ENCODE data around the gene NKX1-1.
"Not testable (repeated sequence)": the region's sequence is repeated elsewhere in the genome, so short reads cannot be mapped to it uniquely, and the experiment has no call there.

NKX1-1 gene

DNA sequence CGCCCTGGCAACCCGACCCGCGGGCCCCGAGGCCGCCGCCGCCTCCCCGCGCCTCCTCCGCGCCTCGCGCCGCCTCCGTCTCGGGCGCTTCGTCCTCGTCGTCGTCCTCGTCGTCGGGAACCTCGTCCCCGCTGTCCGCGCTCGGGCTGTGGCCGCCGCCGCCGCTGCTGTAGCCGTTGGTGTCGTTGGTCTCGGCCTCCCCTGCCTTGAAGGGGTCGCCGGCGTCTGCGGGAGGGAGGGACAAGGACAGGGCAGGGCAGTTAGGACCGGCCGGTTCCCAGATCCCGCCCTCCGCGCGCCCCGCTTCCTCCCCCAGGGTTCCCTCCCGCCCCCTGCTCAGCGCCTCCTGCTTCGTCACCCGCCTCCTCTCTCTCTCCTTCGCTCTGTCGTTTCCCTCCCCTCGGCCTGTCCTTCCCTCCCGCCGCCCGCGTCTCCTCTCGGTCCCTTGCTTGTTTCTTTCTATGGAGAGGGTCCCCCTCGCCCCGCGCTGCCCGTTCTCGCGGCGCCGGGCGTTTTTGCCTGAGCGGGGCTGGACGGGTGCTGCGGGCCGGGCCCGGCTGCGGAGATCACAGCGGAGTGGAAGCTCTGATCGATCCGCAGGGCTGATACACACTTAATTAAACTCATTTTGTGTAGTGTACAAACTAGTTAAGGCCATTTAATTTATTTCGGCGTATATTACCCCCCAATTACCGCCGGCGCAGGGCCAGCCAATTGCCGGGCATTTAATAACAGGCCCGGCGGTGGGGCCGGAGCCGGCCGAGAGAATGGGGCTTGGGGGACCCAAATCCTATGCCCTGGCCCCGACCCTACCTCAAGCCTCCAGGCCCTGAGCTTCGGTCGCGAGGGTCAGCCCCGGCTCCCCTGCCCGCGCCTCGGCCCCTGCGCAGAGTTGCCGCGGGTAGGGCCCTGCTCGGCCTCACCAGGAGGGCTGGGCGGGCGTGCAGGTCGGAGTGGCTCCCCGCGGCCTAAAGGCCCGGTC is 2.4 kb downstream of the NKX1-1 start:
- no peak for DNase-seq

DNA sequence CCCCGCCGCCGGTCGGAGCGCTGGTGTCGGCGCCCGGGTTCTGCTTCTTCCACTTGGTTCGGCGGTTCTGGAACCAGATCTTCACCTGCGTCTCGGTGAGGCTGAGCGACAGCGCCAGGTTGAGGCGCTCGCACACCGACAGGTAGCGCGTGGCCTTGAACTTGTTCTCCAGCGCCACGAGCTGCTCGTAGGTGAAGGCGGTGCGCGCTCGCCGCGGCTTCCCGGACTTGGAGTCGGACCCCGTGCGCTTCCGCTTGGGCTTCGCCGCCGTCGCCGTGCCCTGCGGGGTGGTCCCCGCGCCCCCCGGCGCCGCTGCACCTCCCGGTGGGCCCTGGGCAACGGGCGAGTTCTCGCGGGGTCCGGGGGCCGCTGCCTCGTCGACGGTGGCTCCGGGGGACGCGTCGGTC is 3.1 kb downstream of the NKX1-1 start:
- DNase-seq, result no peak

DNA sequence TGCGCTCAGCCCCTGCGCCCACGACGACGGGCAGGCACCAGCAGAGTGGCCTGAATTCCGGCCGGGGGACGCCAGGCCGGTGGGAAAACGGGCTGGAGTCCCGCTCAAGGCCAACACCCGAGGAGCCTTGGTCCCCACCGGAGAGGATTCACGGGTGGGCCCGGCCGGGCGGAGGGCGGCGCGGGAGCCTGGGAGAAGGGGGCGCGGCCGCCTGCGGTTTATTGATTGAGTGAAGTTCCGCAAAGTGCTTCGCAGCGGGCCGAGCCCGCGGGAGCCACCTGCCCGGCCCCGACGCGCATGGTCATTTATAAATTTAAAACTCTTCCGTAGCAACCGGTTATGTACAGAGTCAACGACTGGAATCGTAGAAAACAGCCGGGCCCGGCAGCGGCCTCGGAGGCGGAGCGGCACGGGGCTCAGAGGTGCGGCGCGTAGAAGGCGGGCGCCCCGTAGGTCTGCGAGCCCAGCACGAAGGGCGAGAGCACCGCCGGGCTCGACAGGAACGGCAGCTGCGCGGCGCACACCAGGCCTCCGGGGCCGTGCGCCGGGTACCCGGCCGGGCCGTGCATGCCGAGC is 3.6 kb downstream of the NKX1-1 start:
- no peak for DNase-seq

DNA sequence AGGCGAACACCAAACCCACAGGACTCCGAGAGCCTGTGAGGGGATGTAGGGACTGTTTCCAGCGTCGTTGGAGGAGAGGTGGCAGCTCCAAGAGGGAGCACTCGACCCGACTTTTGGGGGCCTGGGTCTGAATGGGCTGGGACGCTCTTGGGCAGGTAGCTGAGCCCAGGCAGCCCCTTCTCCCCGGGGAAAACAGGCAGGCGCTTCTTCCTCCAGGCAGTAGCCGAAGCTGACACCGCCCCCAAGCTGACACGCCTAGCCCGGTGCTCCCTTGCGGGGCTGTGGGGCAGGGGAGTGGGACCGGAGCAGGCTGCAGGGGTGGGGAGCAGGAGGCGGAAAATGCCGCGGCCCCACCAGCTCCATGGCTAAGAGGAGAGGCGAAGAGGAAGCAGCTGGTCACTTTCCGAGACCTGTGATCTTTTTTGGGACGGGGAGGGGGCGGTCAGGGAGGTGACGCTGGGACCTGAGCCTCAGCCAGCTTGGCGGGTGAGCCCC is 4.2 kb downstream of the NKX1-1 start:
- DNase-seq, result no peak

DNA sequence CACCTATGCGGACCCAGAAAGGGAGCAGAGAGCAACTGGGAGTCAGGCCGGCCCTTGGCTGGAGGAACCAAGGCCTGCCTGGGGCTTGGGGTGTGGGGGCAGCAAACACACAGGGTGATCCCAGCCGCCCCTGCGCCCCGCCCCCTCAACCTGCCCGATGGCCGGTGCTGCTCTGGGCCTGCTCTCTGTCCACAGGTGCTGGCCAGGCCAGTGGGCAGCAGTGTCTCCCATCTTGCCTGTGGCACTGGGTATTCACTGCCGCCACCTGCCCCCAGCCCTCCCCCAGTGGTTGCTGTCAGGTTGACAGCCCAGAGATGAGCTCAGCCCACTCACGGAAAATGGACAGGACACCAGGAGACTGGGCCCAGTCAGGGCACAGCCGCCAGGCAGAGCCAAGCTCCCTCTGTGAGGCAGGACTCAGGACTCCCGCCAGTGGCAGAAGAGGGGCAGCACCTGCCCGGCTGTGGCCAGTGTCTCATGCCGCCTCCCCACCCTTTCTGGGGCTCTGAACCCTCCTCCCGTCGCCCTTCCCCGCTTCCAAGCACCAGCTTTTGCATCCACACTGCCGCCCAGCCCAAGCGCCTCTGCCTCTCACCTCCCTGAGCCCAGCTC is 4.7 kb downstream of the NKX1-1 start:
- DNase-seq, result no peak

DNA sequence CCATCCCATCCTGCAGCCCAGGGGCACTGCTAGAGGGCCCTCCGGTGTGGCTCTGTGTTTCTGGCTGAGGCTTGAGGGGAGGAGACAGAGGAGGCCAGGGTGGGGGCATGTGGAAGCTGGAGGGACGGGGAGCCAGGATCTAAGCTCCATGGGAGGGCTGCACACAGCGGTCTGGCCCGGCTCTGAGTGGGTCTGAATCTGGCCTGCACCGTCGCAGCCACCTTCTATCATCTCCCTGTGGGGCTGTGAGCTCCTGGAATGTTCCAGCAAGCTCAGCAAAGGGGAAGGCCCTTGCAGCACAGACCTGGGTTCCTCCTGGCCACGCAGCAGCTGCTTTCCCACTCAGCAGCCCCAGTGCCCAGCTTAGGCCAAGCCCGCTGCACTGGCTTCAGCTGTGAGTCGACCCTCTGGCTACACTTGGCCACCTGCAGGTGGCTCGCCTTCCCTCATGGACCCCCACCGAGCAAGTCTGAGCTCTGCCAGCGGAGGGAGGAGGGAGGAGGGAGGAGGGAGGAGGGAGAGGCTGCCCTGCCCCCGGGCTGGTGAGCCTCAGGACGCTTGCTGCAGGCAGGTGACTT is 5.3 kb downstream of the NKX1-1 start:
- DNase-seq, result no peak

DNA sequence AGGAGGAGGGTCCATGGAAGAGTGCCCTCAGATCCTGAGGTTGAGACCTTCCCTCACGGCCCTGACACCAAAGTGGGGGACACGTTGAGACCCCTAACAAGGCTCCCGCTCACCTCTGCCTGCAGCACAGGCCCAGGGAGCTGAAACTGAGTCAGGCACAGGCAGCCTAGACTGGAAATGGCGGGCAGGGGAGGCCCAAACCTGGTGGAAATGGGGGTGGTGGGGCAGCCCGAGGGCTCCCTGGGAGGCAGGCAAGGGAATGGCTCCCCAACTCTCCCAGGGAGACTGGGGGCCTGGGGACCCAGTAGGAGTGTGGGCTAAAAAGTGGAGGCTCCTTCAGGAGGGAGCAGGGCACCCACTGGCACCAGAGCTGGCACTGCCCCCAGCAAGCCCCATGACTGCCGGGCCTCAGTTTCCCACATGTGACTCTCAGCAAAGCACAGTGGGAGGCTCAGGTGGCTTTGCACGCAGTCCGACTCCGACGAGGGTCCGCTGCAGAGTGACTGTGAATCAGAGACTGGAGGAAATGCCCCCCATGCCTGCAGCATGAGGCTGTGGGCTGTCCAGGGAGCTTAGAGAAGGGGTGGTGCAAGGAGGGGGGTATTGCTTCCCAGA is 5.9 kb downstream of the NKX1-1 start:
- no peak for DNase-seq

DNA sequence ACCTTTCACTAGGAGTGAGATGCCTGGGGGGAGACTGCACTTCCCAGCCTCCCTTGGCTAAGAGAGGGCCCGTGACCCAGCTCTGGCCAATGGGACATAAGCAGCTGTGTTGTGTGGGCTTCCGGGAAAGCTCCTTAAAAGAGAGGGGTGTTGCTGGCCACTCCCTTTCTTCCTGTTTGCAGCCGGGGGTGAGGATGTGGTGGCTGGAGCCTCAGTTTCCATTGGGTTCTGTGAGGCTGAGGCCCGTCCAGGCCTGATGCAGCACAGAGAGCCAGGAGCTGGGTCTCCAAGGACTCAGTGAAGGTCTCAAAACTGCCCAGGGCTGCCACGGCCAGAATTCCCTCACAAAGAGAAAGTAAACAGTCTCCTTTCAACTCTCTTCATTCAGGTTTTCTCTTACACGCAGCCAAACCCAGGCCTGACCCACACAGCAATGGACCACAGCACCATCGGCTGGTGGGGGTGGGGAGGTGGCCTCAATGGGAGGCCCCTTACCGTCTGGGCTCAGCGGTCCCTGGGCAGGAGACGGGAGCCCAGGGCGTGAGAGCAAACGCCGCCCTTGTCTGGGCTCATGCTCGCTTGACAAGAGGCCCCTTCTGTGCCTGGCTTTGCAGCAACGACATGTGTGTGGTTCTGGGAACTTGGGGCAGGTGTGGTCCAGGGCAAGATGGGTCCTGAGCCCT is 6.6 kb downstream of the NKX1-1 start:
- DNase-seq, result no peak

DNA sequence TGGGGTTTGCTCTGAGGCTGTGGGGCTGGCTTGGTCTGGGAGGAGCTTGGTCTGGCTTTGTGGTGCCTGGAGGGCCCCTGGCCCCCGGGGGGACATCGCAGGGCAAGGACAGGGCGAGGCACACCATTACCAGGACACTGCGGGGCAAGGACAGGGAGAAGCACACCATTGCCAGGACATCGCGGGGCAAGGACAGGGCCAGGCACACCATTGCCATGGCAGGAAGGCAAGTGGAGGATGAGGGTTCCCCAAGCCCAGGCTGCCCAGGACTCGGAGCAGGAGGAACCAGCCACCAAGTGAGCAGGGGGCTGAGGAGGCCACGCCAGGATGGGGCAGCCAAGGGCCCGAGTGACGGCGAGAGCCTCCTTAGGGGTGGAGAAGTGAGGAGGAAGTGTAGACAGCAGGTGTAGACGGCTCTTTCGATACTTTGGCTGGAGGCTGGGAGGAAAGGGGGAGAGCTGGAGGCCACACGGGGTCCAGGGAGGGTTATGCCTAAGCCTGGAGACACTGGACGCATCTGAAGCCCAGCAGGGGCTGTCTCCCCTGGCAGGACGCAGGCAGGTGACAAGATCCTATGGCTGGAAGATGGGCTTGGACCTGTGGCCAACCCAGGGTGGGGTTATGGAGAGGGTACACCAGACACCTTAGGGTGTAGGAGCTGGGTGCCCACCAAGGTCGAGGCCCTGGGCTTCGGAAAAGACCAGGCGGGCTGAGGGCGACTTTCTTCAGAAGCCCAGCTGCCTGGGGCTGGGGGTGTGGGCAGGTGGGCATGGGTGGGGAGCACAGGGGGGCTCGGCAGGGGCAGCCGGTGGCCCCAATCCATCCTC is 7.3 kb downstream of the NKX1-1 start:
- DNase-seq, result no peak

DNA sequence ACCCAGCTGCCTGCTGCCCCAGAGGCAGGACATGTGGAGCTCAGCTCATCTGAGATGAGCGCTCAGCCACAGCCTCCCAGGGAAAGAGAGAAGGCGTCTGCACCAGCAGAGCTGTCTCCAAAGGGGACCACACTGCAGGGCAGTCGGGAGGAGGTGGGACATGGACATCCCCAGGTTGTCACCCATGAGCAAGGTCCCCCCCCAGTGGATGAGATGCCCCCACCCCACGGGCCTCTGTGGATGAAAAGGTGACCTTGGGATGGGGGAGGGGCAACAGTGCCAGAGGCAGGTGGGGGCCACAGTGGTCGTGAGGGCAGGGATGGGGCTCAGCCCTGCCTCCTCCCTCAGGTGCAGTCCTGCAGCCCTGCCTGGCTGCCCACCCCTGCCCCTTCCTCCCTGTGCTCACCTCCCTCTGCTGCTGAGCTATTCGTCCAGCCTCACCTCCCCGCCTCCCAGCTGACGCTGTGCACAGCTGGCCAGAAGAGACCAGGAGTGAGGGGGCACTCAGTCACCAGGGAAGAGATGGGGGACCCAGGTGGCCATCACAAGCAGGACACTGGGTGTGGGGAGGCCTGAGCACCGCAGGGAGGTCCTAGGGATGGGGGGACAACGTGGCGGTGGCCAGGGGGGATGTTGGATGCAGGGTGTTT is 9.3 kb downstream of the NKX1-1 start:
- DNase-seq, result no peak

DNA sequence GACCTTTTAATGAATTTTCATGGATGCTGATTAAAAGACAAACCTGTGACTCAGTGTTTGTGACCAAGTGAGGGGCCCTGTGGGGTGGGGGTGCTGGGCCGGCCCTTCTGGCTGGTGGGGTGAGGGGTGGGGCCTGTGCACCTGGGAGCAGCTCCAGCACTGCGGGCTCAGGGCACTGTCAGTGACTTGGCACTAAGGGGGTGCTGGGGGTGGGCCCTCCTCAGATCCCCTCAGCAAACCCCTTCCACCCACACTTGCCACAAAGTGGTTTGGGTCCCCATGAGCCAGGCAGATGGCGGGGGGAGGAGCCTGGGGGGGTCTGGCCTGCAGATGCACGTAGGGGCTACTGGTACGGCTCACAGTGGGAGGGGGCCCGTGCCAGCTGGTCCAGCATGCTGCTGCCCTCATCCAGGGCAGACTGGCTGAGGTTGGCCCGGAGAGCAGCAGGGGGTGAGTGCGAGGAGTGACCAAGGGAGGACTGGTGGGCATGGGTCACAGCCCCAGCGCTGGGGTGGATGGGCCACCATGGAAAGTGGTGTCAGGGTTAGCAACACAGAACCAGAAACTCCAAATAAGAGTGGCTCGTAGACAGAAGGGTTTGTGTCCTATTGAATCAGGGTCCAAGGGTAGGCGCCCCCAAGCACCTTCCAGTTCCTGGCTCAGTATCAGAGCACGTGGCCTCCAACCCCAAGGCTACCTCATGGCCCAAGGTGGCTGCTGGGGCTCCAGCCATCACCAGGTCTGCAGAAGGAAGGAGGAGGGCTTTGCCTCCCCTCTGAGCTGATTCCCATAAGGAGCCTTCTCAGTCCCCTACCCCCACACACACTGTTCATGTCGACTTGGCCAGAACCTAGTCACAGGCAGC is 10.1 kb downstream of the NKX1-1 start:
- DNase-seq, result no peak

DNA sequence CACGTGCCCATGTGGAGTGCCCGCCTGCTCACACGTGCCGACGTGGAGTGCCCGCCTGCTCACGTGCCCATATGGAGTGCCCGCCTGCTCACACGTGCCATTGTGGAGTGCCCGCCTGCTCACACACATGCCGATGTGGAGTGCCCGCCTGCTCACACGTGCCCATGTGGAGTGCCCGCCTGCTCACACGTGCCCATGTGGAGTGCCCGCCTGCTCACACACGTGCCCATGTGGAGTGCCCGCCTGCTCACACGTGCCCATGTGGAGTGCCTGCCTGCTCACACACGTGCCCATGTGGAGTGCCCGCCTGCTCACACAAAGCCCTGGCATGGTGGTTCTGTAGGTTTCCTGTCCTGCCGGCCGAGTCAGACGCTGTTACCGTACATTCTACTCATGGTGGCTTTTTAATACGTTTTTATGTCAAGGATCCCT is 10.8 kb downstream of the NKX1-1 start:
- DNase-seq, result not testable (repeated sequence)

DNA sequence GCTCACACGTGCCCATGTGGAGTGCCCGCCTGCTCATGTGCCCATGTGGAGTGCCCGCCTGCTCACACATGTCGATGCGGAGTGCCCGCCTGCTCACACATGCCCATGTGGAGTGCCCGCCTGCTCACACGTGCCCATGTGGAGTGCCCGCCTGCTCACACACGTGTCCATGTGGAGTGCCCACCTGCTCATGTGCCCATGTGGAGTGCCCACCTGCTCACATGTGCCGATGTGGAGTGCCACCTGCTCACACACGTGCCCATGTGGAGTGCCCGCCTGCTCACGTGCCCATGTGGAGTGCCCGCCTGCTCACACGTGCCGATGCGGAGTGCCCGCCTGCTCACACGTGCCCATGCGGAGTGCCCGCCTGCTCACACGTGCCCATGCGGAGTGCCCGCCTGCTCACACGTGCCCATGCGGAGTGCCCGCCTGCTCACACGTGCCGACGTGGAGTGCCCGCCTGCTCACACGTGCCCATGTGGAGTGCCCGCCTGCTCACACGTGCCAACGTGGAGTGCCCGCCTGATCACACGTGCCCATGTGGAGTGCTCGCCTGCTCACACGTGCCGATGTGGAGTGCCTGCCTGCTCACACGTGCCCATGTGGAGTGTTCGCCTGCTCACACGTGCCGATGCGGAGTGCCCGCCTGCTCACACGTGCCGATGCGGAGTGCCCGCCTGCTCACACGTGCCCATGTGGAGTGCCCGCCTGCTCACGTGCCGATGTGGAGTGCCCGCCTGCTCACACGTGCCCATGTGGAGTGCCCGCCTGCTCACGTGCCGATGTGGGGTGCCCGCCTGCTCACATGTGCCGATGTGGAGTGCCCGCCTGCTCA is 11.5 kb downstream of the NKX1-1 start:
- not testable (repeated sequence) for DNase-seq

DNA sequence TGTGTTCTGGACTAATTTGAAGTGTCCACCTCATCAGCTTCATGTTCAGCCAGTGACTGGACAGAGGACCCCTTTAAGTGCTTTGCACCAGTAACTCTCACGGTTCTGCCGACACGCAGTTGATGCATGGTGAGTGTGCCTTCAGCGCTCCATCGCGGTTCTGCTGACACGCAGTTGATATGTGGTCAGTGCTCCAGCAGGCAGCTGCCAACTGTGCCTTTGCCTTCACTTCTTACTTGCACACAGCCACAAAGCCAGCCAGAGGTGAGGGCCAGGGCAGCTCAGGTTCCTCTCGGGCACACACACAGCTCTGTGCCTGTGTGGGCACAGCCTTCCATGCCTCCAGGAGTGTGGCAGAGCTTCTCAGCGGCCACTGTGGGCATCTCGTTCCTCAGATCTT is 12.4 kb downstream of the NKX1-1 start:
- DNase-seq, result no peak

DNA sequence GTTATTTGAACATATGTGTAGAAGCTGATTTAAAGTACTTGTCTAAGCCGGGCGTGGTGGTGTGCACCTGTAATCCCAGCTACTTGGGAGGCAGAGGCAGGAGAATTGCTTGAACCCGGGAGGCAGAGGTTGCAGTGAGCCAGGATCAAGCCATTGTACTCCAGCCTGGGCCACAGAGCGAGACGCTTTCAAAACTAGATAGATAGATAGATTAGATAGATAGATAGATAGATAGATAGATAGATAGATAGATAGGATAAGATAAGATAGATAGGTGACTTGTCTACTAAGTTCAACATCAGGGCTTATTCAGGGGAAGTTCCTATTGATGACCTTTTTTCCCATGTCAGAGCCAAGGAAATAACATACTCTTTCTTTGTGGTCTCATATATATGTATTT is 12.9 kb downstream of the NKX1-1 start:
- DNase-seq, result not testable (repeated sequence)

DNA sequence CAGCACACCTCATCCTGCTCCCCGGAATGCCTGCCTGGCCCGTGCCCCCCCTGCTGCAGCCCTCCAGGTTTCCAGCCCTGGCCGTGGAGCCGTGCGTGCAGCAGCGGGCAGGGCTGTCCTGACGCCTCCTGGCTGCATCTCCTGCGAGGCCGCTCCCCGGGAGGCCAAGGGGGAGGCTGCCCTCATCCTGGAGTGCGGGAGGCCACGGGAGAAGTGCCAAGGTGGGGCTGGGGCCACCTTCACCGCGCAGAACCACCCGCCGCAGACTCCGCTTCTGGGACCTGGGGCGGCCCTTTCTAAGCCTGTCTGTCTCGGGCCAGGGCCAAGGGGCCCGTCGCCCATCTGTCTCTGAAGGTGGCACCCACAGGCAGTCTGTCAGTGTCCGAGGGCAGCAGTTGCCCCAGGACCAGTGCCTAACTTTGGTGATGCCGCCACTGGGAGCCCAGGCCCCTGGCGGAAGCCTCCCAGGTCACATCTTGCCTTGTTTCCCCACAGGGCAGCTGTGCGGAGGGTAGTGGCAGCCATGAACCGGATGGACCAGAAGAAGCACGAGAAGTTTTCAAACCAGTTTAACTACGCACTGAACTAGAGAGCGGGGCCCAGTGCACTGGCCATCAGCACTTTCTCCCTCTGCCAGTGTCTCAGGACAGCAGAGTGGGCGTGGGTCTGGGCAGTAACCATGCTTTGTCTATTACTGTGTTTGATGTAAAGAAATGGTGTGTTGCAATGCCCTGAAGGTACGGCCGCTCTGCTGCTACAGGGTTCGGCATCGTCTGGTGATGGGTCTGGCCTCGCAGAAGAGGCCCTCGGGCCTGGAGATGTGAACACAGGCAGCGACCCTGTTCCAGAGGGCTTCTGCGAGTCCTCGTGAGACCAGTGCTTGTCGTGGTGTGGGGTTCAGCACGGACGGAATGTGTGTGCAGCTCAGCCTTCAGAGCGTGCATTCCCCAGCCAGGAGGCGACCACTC is 20.6 kb downstream of the NKX1-1 start:
- no peak for DNase-seq

DNA sequence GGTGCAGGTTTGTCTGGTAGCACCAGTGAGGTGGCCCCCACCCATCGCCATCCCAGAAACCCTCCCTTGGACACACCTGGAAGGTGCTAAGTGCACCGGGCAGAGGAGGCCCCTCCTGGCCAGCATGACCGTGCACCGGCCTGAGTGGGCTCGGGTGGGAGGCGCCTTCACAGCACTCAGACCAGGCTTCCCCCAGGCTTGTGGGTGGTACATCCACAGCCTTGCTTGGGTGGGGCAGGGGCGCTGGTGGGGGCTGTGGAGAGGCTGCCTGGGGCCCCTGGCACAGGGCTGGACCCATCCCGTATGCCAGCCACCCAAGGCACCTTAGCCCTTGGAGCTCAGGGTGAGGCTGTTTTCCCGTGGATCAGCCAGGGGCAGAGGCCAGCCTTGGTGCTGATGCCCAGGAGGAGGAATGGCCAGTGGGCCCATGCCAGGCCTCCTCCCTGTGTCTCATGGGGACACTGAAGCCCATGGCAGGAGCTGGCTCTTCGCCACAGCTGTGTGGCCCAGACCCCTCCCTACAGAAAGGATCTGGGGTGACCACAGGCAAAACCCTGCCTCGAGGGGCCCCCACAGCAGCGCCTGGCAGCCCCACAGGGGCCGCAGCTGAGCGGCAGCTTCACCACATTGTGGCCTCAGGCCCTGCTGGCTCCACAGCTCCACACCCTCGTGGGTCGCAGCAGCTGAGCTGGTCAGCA is 21.4 kb downstream of the NKX1-1 start:
- DNase-seq, result no peak

Measured in cerebellar nuclear complex (tissue), 1 donor.